KG1 (cell line): ENCODE results near the gene PIMREG.

Experiments used
- DNase-seq: peaks from one replicate; lab custom pipeline; 2025; lab: John Stamatoyannopoulos, UW

Gene PIMREG

DNA sequence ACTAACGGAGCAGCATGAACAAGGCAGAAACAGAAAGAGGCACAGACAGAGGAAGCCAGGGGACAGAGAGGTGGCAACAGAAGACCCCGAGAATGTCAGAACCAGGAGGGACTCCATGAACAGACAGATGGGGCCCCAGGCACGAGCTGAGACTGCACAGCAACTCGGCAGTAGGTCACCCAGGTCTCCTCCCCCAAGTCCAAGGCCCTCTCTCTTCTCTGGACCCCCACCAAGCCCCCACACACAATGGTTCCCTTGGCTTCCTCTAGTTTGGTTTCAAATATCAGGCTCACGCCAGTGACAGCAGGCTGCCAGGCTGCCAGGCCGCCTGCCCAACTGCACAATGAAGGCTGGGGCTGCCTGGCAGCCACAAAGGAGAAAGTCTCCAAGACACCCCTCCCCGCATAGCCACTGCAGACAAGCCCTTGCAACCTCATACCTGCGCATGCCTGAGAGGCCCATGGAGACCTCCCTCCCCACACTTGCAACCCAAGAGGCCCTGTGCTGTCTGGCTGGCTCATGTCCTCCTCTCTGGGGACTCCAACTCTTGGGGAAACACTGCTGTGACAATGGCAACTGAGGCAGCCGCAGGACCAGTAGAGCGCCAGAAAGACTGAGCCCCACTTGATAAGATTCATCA lies 54.8 kb downstream of the PIMREG start:
- no peak for DNase-seq
